ENCODE measurements around the gene ATP1A1.

Gene ATP1A1

GRCh38 chr1:116361648-116362047, 11.4 kb upstream of the ATP1A1 start:
- Histone ChIP-seq H3F3A (ENCODE audit: insufficient read depth, low read length) (no peaks in the 10 kb centered on the region), H3K9ac (ENCODE audit: low read length) (no peak overlapping the region), H3K79me2 (ENCODE audit: insufficient read depth, low read length) (no peaks in the 10 kb centered on the region), H3K4me2 (ENCODE audit: low read length) (no peak overlapping the region), H3K36me3 (ENCODE audit: insufficient read depth, low read length) (no peaks in the 10 kb centered on the region), H3K27me3 (ENCODE audit: insufficient read depth, low read length) (no peaks in the 10 kb centered on the region), H3K9me2 (ENCODE audit: low read depth, low read length) (no peaks in the 10 kb centered on the region), H4K20me1 (ENCODE audit: insufficient read depth, low read length) (no peaks in the 10 kb centered on the region), H3K4me3 (ENCODE audit: low read depth, low read length, poor library complexity, severe bottlenecking) (no peak overlapping the region), H2AFZ (ENCODE audit: low read length) (no peak overlapping the region), H3K9me3 (ENCODE audit: low read length) (no peaks in the 10 kb centered on the region), H3K27ac (ENCODE audit: low read depth, low read length, poor library complexity, severe bottlenecking) (no peak overlapping the region), H3K4me1 (ENCODE audit: insufficient read depth, low read length, severe bottlenecking) (no peaks in the 10 kb centered on the region)
- TF ChIP-seq CTCF (IDR thresholded peaks at IDR 0.05; ENCODE audit: low read length) = no peak
- TF ChIP-seq EZH2 (IDR thresholded peaks at IDR 0.05; ENCODE audit: borderline replicate concordance, low read length) = no peak

DNA sequence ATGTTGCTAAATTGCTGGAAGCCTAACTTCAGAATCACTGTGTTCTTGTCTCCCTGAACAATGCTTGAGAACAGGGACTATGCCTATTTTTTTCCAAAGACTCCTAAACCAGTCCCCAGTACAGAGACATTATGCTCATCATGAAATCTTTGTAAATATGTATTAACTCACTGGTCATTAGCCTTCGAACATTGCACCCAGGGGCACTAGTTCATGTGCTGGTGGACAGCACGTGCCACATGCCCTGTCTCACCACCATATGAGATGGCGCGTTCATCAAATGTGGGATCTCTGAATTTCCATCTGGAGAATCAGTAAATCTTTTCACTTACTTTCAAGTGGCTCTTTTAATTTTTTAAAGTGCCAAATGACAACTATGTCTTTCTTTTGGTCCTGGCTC, 11.0 kb upstream of the ATP1A1 start:
- Histone ChIP-seq H3K4me3 (ENCODE audit: low read depth, low read length, poor library complexity, severe bottlenecking) (no peak overlapping the region), H3K4me2 (ENCODE audit: low read length) (no peak overlapping the region), H3K27ac (ENCODE audit: low read depth, low read length, poor library complexity, severe bottlenecking) (no peak overlapping the region), H4K20me1 (ENCODE audit: insufficient read depth, low read length) (no peaks in the 10 kb centered on the region), H3K9me2 (ENCODE audit: low read depth, low read length) (no peaks in the 10 kb centered on the region), H3F3A (ENCODE audit: insufficient read depth, low read length) (no peaks in the 10 kb centered on the region), H3K4me1 (ENCODE audit: insufficient read depth, low read length, severe bottlenecking) (no peaks in the 10 kb centered on the region), H3K27me3 (ENCODE audit: insufficient read depth, low read length) (no peaks in the 10 kb centered on the region), H3K36me3 (ENCODE audit: insufficient read depth, low read length) (no peaks in the 10 kb centered on the region), H3K9ac (ENCODE audit: low read length) (no peak overlapping the region), H3K79me2 (ENCODE audit: insufficient read depth, low read length) (no peaks in the 10 kb centered on the region), H2AFZ (ENCODE audit: low read length) (no peak overlapping the region), H3K9me3 (ENCODE audit: low read length) (no peaks in the 10 kb centered on the region)
- TF ChIP-seq CTCF (IDR thresholded peaks at IDR 0.05; ENCODE audit: low read length) (no peak), EZH2 (IDR thresholded peaks at IDR 0.05; ENCODE audit: borderline replicate concordance, low read length) (no peak)

GRCh38 chr1:116365353-116365780, 7.7 kb upstream of the ATP1A1 start:
- Histone ChIP-seq H3K9me2 (ENCODE audit: low read depth, low read length) (no peaks in the 10 kb centered on the region), H3K36me3 (ENCODE audit: insufficient read depth, low read length) (no peaks in the 10 kb centered on the region), H3K27ac (ENCODE audit: low read depth, low read length, poor library complexity, severe bottlenecking) (no peak overlapping the region), H3K4me3 (ENCODE audit: low read depth, low read length, poor library complexity, severe bottlenecking) (no peak overlapping the region), H3F3A (ENCODE audit: insufficient read depth, low read length) (no peaks in the 10 kb centered on the region), H3K4me2 (ENCODE audit: low read length) (no peak overlapping the region), H3K9ac (ENCODE audit: low read length) (no peak overlapping the region), H3K4me1 (ENCODE audit: insufficient read depth, low read length, severe bottlenecking) (no peaks in the 10 kb centered on the region), H3K79me2 (ENCODE audit: insufficient read depth, low read length) (no peaks in the 10 kb centered on the region), H4K20me1 (ENCODE audit: insufficient read depth, low read length) (no peaks in the 10 kb centered on the region), H3K27me3 (ENCODE audit: insufficient read depth, low read length) (no peaks in the 10 kb centered on the region), H2AFZ (ENCODE audit: low read length) (no peak overlapping the region), H3K9me3 (ENCODE audit: low read length) (no peaks in the 10 kb centered on the region)
- no peak for TF ChIP-seq EZH2 (IDR thresholded peaks at IDR 0.05; ENCODE audit: borderline replicate concordance, low read length)
- no peak for TF ChIP-seq CTCF (IDR thresholded peaks at IDR 0.05; ENCODE audit: low read length)
